HAP-1 (cell line): ENCODE data around the gene MXRA8.
"Not testable (repeated sequence)": the region's sequence is repeated elsewhere in the genome, so short reads cannot be mapped to it uniquely, and the experiment has no call there.

Experiments
- DNase-seq, 2 experiments: peaks; one replicate each; pipeline ENCODE4 v3.0.0-alpha.2; 2016 to 2020; ENCODE audit warnings: low spot score in 2 of 2
- H3K27me3 ChIP-seq: fragments of 250-450 bp; sonication (Bioruptor Pico); 2 replicates; pipeline ENCODE4 v1.5.1; 2020; ENCODE audit warnings: low read depth, mild to moderate bottlenecking, moderate library complexity
- H3K36me3 ChIP-seq: fragments of 250-450 bp; sonication (Bioruptor Pico); replicated peaks from 2 replicates; pipeline ENCODE4 v1.5.1; 2020; ENCODE audit warnings: mild to moderate bottlenecking
- H3K4me1 ChIP-seq: fragments of 250-450 bp; sonication (Bioruptor Pico); 2 replicates; pipeline ENCODE4 v1.5.1; 2020; ENCODE audit warnings: mild to moderate bottlenecking
- H3K4me3 ChIP-seq: fragments of 250-450 bp; sonication (Bioruptor Pico); 2 replicates; pipeline ENCODE4 v1.5.1; 2020; ENCODE audit warnings: mild to moderate bottlenecking, moderate library complexity
- H3K9me3 ChIP-seq: fragments of 250-450 bp; sonication (Bioruptor Pico); 2 replicates; pipeline ENCODE4 v1.5.1; 2020; ENCODE audit warnings: mild to moderate bottlenecking, moderate library complexity
- in situ Hi-C: fragments of 300-500 bp; cut with MboI; formaldehyde crosslinking; loops from 3 replicates; pipeline ENCODE4 v1.14.3; 2020; ENCODE audit warnings: low sequenced_read_pairs, inconsistent platforms, mixed read lengths

The MXRA8 gene

DNA sequence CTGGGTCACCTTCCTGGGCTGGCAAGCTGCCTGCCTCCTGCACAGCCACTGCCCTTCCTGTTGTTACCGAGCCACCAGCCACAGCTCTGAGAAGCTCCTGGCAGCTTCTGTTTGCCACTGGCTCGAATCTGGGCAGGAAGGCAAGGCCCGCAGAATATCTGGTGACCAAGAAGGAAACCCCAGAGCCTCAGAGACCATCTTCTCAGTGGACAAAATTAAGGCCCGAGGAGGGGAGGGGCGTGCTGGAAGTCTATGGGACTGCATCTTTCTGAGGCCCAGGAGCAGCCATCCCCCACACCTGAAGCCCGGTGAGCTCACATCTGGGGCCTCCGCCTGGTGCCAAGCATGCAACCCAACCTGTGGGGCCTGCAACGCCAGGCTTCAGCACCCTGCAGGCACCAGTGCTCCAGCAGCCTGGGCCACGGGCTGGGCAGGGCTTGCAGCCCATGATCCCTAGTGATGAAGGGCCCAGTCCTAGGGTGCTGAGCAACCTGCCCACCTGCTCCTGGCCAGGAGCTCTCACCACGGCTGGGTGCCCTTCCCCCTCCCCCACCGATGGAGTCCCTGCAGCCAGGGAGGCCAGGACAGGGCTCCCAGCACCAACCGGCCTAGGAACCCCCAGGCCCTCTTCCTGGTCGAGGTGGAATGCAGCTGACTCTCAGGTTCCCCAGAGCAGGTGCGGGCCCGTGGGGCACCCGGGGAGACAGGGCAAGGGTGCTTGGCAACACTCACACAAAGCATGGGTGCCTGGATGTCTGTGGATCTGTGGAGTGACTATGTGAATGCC is 32.9 kb downstream of the MXRA8 start:
- H3K36me3 ChIP-seq: peaks cover 7% of the 10 kb centered on the region
- in situ Hi-C loops: no loop called here
- no peaks in the 10 kb centered on the region for H3K9me3 ChIP-seq
- peak overlapping the region; percentile 92 for H3K4me3 ChIP-seq
- H3K4me1 ChIP-seq: peaks cover 10% of the 10 kb centered on the region
- no peaks in the 10 kb centered on the region for H3K27me3 ChIP-seq
- no peak for DNase-seq

DNA sequence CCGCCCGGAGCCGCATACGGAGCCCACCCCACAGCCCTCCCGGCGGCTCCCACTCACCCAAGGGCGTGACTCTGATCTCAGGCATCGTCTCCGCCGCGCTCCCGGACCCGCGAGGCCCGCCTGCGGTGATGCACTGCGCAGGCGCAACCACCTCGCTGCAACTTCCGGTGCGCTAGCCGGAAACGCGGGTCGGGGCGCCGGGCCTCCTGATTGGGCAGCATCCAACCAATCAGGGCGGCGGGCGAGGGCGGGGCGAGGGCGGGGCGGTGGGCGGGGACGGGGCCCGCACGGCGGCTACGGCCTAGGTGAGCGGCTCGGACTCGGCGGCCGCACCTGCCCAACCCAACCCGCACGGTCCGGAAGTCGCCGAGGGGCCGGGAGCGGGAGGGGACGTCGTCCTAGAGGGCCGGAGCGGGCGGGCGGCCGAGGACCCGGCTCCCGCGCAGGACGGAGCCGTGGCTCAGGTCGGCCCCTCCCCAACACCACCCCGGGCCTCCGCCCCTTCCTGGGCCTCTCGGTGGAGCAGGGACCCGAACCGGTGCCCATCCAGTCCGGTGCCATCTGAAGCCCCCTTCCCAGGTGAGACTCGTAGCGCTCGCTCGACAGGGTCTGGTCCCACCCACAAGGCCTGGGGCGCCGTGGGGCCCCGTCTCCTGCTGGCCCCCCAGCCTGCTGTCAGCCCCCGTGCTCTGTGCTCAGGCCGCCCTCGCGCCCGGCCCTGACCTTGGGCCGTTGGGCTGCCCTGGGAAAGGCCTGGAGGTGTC is 33.6 kb downstream of the MXRA8 start, which contains the start of the genes CPTP and INTS11:
Gene CPTP, plus strand, starts transcription at position 279 of the 764 bp plus-strand sequence. CDS start 2,109 bp downstream, outside the sequence.
Gene INTS11, minus strand, starts transcription at position 137 of the 764 bp plus-strand sequence. Its CDS starts 52 bp downstream, at position 85.
- Histone ChIP-seq H3K4me1 (peaks cover 10% of the 10 kb centered on the region), H3K9me3 (no peaks in the 10 kb centered on the region), H3K36me3 (peaks cover 15% of the 10 kb centered on the region), H3K27me3 (no peaks in the 10 kb centered on the region), H3K4me3 (peak within 1 kb of the TSS; percentile 92)
- peak; percentile 85 to 97 for DNase-seq
- in situ Hi-C loops: no loop called here

DNA sequence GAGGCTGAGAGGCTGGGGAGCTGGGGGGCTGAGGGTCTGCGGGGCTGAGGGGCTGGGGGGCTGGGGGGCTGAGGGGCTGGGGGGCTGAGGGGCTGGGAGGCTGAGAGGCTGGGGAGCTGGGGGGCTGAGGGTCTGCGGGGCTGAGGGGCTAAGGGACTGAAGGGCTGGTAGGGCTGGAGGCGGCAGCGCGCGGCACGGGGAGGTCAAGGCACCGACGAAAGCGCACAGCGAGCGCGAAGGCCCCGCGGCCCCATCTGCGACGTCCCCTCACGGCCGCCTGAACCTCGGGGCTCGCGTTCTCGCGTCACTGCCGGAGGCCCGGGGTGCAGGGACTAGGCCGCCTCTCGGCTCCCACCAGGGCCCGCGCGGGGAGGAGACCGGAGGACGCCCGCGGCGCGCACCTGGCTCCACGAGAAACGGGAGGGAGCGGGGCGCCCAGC is 34.3 kb downstream of the MXRA8 start:
- no peak for DNase-seq
- Histone ChIP-seq H3K4me1 (peaks cover 10% of the 10 kb centered on the region), H3K27me3 (no peaks in the 10 kb centered on the region), H3K4me3 (peak overlapping the region; percentile 92), H3K9me3 (no peaks in the 10 kb centered on the region), H3K36me3 (peaks cover 21% of the 10 kb centered on the region)
- in situ Hi-C loops: no loop called here

DNA sequence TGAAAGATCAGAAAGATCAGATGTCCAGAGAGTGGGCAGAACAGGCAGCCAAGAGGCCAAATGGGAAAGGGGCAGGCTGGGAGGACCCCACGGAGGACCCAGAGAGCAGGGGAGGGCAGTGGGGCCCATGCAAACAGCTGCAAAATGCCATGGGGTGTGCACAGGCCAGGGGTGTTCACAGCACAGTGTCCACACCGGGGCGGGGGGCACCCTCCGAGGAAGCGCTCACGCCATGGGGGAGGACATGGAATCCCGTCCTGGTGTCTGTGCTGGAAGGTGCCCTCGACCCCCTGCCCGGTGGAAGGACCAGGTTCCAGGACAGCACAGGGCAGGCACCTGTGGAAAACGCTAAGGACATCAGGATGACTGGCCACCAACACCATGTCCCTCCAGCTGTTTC is 35.4 kb downstream of the MXRA8 start:
- peaks cover 29% of the 10 kb centered on the region for H3K36me3 ChIP-seq
- H3K4me3 ChIP-seq: peak overlapping the region; percentile 5
- no peak for DNase-seq
- no peaks in the 10 kb centered on the region for H3K9me3 ChIP-seq
- H3K27me3 ChIP-seq: no peaks in the 10 kb centered on the region
- in situ Hi-C loops: no loop called here
- peaks cover 10% of the 10 kb centered on the region for H3K4me1 ChIP-seq

DNA sequence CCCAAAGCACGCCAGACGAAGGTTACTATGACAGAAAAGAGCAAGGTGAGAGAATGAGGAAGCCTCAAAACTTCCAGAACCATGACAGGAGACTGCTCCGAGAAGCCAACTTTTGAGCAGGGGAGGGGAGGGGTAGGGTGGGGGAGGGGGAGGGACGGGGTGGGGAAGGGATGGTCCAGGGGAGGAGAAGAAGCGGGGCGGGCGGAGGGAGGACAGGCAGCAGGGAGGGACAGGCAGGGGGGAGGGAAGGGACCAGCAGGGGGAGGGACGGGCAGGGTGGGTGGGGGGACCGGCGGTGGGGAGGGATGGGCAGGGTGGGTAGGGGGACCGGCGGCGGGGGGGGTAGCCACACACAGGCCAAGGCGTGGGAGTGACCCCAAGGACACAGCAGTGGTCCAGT is 35.9 kb downstream of the MXRA8 start:
- no peaks in the 10 kb centered on the region for H3K27me3 ChIP-seq
- peaks cover 10% of the 10 kb centered on the region for H3K4me1 ChIP-seq
- in situ Hi-C loops: no loop called here
- no peak for DNase-seq
- no peak overlapping the region for H3K4me3 ChIP-seq
- no peaks in the 10 kb centered on the region for H3K9me3 ChIP-seq
- peaks cover 34% of the 10 kb centered on the region for H3K36me3 ChIP-seq

DNA sequence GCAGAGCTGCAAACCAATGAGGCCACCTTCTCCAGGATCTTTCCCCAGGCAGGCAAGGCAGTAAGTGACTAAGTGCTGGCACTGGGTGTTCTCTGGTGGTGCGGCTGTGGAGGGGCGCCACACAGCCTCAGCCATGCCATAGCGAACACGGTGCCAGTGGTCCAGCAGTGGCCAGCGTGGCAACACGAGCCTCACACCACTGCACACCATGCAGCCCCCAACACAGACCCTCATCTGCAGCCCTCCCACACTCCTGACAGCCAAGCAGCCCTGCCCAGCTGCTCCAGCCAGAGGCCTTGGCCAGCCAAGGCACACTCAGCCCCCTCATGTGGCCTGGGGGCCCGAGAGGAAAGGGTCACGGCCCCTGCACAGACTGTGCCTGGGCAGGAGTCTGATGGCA is 36.9 kb downstream of the MXRA8 start:
- Histone ChIP-seq H3K4me1 (peaks cover 10% of the 10 kb centered on the region), H3K27me3 (no peaks in the 10 kb centered on the region), H3K9me3 (no peaks in the 10 kb centered on the region), H3K4me3 (no peak overlapping the region), H3K36me3 (peaks cover 43% of the 10 kb centered on the region)
- no peak for DNase-seq
- in situ Hi-C loops: no loop called here

DNA sequence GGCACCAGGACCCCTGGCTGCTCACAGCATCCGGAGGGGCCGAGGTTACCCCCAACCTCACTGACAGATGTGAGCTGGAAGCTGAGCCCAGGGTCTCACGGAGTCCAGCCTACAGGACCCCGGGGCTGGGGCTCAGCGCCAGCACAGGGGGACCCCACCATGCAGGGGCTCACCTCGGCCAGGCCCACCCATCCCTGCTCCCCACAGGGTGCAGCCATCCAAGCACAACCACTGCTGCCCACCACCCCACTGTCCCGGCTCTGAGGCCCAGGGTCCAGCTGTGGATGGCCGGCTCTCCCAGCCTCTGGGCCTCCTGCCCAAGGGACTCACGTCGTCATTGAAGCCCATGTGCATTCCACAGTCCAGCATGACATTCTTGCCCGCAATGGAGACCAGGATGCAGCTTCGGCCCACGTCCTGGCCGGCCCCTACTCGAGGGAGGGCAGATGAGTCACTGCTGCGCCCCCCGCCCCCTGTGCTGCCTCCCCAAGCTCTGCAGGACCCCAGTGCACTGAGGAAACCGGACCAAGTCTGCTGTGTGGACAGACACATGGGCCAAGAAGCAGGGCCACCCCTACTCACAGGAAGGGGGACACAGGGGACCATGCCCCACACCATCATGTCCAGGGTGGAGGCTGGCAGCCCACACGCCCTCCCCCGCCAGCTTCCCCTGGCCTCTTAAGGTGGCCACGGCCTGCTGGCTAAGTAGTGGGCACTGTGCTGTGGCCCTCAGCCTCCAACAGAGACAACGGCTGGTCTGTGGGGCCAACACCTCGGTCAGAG is 37.5 kb downstream of the MXRA8 start:
- H3K4me1 ChIP-seq: peaks cover 10% of the 10 kb centered on the region
- DNase-seq: no peak
- H3K4me3 ChIP-seq: no peak overlapping the region
- no peaks in the 10 kb centered on the region for H3K27me3 ChIP-seq
- peaks cover 46% of the 10 kb centered on the region for H3K36me3 ChIP-seq
- H3K9me3 ChIP-seq: no peaks in the 10 kb centered on the region
- in situ Hi-C loops: no loop called here

DNA sequence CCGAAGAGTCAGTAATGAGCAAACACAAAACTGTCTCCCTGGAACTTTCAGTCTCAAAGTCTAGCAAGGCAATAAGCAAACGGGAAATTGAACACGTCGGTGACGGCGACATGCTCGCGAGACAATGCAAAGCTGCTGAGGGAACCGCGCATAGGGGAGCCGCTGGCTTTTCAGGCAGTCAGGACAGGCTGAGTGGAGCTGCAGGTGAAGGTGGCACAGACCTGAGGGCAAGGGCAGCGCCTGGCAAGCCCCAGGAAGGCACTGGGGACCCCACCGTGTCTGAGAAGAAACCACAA is 38.8 kb downstream of the MXRA8 start:
- H3K4me3 ChIP-seq: no peak overlapping the region
- H3K27me3 ChIP-seq: no peaks in the 10 kb centered on the region
- H3K36me3 ChIP-seq: peaks cover 54% of the 10 kb centered on the region
- peaks cover 5% of the 10 kb centered on the region for H3K4me1 ChIP-seq
- DNase-seq: no peak
- in situ Hi-C loops: no loop called here
- no peaks in the 10 kb centered on the region for H3K9me3 ChIP-seq

DNA sequence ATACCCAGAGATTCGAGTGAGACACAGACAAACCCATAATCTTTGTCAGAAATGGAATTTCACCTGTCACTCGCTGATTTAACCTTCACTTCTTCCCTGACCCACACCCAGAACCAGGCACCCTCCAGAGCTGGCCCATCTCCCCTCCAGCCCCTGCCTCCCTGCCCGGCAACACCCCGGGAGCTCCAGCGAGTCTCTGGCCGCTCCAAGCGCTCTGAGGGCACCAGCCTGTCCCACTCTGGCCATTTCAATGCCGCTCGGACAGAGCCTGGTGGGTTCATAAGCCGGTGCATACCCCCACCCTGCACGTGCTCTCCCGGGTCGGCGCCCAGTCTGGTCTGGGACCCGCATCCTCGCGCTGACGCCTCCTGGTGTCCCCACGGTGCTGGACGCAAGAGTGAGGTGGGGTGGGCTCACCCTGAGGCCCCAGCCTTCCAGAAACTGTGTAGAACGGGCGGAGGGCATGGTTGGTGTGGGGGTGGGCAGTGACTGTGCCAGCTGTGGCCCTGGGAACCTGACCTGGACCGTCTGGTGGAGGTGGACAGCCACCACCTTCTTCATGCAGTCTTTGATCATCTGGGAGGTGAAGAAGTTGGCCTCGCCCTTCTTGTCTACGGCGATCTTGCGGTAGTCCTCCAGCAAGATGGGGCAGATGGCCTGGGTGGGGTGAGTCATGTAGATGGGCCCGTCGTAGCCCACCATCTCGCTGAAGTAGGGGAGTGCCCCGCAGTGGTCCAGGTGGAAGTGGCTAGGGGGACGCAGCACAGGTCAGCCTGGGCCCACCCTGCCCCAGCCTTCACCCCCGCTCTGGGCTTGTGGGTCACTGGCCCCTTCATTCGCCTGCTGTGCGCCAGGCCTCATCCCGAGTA is 39.3 kb downstream of the MXRA8 start:
- H3K4me3 ChIP-seq: no peak overlapping the region
- no peaks in the 10 kb centered on the region for H3K9me3 ChIP-seq
- in situ Hi-C loops: no loop called here
- H3K36me3 ChIP-seq: peaks cover 57% of the 10 kb centered on the region
- H3K27me3 ChIP-seq: no peaks in the 10 kb centered on the region
- H3K4me1 ChIP-seq: peaks cover 5% of the 10 kb centered on the region
- DNase-seq: no peak

DNA sequence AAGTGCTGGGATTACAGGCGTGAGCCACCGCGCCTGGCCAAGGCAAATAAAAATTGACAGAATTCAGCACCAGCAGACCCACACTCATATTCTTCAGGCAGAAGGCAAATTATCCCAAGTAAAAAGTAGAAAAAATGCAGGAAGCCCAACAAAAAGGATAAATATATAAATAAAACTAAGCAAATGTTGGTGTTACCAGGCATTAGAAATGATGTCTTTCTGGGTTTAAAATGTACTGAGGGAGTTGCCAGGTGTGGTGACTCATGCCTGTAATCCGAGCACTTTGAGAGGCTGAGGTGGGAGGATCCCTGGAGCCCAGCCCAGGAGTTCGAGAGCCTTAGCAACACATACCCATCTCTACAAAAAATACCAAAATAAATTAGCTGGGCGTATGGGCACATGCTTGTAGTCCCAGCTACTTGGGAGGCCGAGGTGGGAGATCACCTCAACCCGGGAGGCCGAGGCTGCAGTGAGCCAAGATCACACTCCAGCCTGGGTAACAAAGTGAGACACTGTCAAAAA is 40.2 kb downstream of the MXRA8 start:
- in situ Hi-C loops: no loop called here
- no peak for DNase-seq
- Histone ChIP-seq H3K9me3 (no peaks in the 10 kb centered on the region), H3K4me1 (peaks cover 3% of the 10 kb centered on the region; the same call in 1 of the 2 replicates), H3K36me3 (peaks cover 65% of the 10 kb centered on the region), H3K27me3 (no peaks in the 10 kb centered on the region), H3K4me3 (no peak overlapping the region)

DNA sequence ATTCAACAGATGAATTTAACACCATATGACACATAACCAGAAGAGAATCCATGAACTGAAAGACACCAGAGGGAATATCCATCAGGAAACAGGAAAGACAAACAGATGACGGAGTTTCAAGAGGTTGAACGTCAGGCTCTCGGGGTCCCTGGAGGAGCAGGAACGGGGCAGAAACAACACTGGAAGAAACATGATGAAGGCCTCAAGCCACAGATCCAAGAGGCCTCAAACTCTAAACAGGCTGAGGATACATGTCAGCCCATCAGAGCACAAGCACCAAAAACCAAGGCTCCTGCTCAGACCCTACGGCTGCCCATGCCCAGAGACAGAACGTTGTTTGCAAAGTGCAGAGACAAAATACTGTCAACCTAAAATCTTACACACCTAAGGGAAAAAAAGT is 40.9 kb downstream of the MXRA8 start:
- peaks cover 73% of the 10 kb centered on the region for H3K36me3 ChIP-seq
- no peaks in the 10 kb centered on the region for H3K9me3 ChIP-seq
- in situ Hi-C loops: no loop called here
- DNase-seq: no peak
- H3K27me3 ChIP-seq: no peaks in the 10 kb centered on the region
- no peak overlapping the region for H3K4me3 ChIP-seq
- H3K4me1 ChIP-seq: no peaks in the 10 kb centered on the region

DNA sequence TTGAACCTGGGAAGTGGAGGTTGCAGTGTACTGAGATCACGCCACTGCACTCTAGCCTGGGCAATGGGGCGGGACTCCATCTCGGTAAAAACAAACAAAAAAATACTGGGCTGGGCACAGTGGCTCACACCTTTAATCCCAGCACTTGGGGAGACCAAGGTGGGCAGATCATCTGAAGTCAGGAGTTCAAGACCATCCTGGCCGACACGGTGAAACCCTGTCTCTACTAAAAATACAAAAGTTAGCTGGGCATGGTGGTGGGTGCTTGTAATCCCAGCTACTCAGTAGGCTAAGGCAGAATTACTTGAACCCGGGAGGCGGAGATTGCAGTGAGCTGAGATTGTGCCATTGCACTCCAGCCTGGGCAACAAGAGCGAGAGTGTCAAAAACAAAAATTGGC is 42.2 kb downstream of the MXRA8 start:
- in situ Hi-C loops, H3K9me3 ChIP-seq, H3K4me1 ChIP-seq, DNase-seq, H3K27me3 ChIP-seq, H3K4me3 ChIP-seq: not testable (repeated sequence)
- peaks cover 82% of the 10 kb centered on the region for H3K36me3 ChIP-seq

DNA sequence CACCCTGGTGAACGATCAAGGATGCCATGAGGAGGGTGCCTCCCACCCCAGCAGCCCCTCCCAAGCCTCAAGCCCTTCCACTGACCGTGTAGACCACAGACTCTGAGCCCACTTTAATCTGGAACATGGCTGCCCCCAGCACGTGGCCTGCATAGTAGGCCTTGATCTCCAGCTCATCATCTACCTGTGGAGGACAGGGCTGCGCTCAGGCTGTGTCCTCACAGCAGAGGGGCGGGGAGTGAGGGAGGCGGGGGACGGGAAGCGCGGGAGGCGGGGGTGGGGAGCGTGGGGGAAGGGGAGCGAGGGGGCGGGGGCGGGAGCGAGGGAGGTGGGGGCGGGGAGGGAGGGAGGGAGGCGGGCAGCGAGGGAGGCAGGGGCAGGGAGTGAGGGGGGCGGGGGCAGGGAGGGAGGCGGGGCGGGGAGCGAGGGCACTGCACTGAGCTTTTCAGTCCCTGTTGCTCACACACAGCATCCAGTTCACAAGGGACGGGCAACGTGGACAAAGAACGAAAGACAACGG is 42.9 kb downstream of the MXRA8 start:
- Histone ChIP-seq H3K9me3 (no peaks in the 10 kb centered on the region), H3K4me3 (no peak overlapping the region), H3K36me3 (peaks cover 85% of the 10 kb centered on the region), H3K4me1 (no peaks in the 10 kb centered on the region), H3K27me3 (no peaks in the 10 kb centered on the region)
- in situ Hi-C loops: no loop called here
- DNase-seq: no peak
